Nephron (organoid): ENCODE measurements around the gene PHTF2.
"Not testable (repeated sequence)": the region's sequence is repeated elsewhere in the genome, so short reads cannot be mapped to it uniquely, and the experiment has no call there.

Experiments
- H3K27ac Mint-ChIP-seq, 3 experiments: 2 replicates each; pipeline ENCODE4 v1.8.0; 2020; ENCODE audit warnings: mixed read lengths in 3 of 3, mild to moderate bottlenecking in 2 of 3, moderate library complexity in 1 of 3
- H3K27me3 Mint-ChIP-seq: 2 replicates; pipeline ENCODE4 v1.8.0; 2021; ENCODE audit warnings: low read depth, mild to moderate bottlenecking, moderate library complexity, mixed read lengths
- H3K36me3 Mint-ChIP-seq: 2 replicates; pipeline ENCODE4 v1.8.0; 2020; ENCODE audit warnings: low read depth, mixed read lengths
- H3K4me1 Mint-ChIP-seq: 2 replicates; pipeline ENCODE4 v1.8.0; 2020; ENCODE audit warnings: mixed read lengths
- H3K4me3 Mint-ChIP-seq, 3 experiments: 2 replicates each; pipeline ENCODE4 v1.8.0; 2020; ENCODE audit warnings: mild to moderate bottlenecking in 3 of 3, mixed read lengths in 3 of 3, moderate library complexity in 2 of 3
- H3K9me3 Mint-ChIP-seq: 2 replicates; pipeline ENCODE4 v1.8.0; 2020; ENCODE audit warnings: mixed read lengths
- CTCF ChIP-seq, 3 experiments: fragments of 200-600 bp; sonication (generic); IDR thresholded peaks; one replicate each; pipeline ENCODE4 v1.5.0; 2021; ENCODE audit warnings: antibody characterized with exemption in 3 of 3; ENCODE audit not compliant: unreplicated experiment in 3 of 3

PHTF2 gene

GRCh38 chr7:77831953-77832352 is 33.4 kb downstream of the PHTF2 start:
- no peak overlapping the region for H3K27ac Mint-ChIP-seq
- H3K36me3 Mint-ChIP-seq, result peaks cover 4% of the 10 kb centered on the region

GRCh38 chr7:77833136-77833535 is 34.6 kb downstream of the PHTF2 start:
- H3K27me3 Mint-ChIP-seq, result no peaks in the 10 kb centered on the region
- no peaks in the 10 kb centered on the region for H3K4me1 Mint-ChIP-seq
- no peak overlapping the region for H3K27ac Mint-ChIP-seq
- no peak overlapping the region for H3K4me3 Mint-ChIP-seq
- H3K36me3 Mint-ChIP-seq, result peaks cover 4% of the 10 kb centered on the region
- H3K9me3 Mint-ChIP-seq, result no peaks in the 10 kb centered on the region
- no peak for TF ChIP-seq CTCF (IDR thresholded peaks at IDR 0.05; ENCODE audit: unreplicated experiment in 3 of 3)

More at GRCh38 chr7:77831953-77832352, 33.4 kb downstream of the PHTF2 start:
- Mint-ChIP-seq H3K4me3 (no peak overlapping the region), H3K9me3 (no peaks in the 10 kb centered on the region), H3K27me3 (no peaks in the 10 kb centered on the region), H3K4me1 (no peaks in the 10 kb centered on the region)
- TF ChIP-seq CTCF (IDR thresholded peaks at IDR 0.05; ENCODE audit: unreplicated experiment in 3 of 3), result no peak

GRCh38 chr7:77836425-77836824 is 37.9 kb downstream of the PHTF2 start:
- not testable (repeated sequence) for H3K27me3 Mint-ChIP-seq, H3K9me3 Mint-ChIP-seq, H3K36me3 Mint-ChIP-seq, H3K4me1 Mint-ChIP-seq, H3K27ac Mint-ChIP-seq, H3K4me3 Mint-ChIP-seq

GRCh38 chr7:77837275-77837674 is 38.7 kb downstream of the PHTF2 start:
- peaks cover 4% of the 10 kb centered on the region for H3K36me3 Mint-ChIP-seq
- TF ChIP-seq CTCF (IDR thresholded peaks at IDR 0.05; ENCODE audit: unreplicated experiment in 3 of 3), result no peak
- no peaks in the 10 kb centered on the region for H3K4me1 Mint-ChIP-seq
- H3K27ac Mint-ChIP-seq, result no peak overlapping the region
- H3K27me3 Mint-ChIP-seq, result no peaks in the 10 kb centered on the region
- H3K4me3 Mint-ChIP-seq, result no peak overlapping the region
- H3K9me3 Mint-ChIP-seq, result no peaks in the 10 kb centered on the region

GRCh38 chr7:77837966-77838365 is 39.4 kb downstream of the PHTF2 start:
- Mint-ChIP-seq H3K27me3 (no peaks in the 10 kb centered on the region), H3K4me1 (no peaks in the 10 kb centered on the region), H3K36me3 (peaks cover 4% of the 10 kb centered on the region), H3K27ac (no peak overlapping the region), H3K9me3 (no peaks in the 10 kb centered on the region), H3K4me3 (no peak overlapping the region)
- no peak for TF ChIP-seq CTCF (IDR thresholded peaks at IDR 0.05; ENCODE audit: unreplicated experiment in 3 of 3)

GRCh38 chr7:77838929-77839491 is 40.4 kb downstream of the PHTF2 start:
- H3K36me3 Mint-ChIP-seq, result peaks cover 4% of the 10 kb centered on the region

More at GRCh38 chr7:77838929-77839491, 40.4 kb downstream of the PHTF2 start:
- peaks cover 2% of the 10 kb centered on the region for H3K27me3 Mint-ChIP-seq
- no peak overlapping the region for H3K4me3 Mint-ChIP-seq
- H3K27ac Mint-ChIP-seq, result no peak overlapping the region
- TF ChIP-seq CTCF (IDR thresholded peaks at IDR 0.05; ENCODE audit: unreplicated experiment in 3 of 3), result no peak
- H3K4me1 Mint-ChIP-seq, result no peaks in the 10 kb centered on the region
- no peaks in the 10 kb centered on the region for H3K9me3 Mint-ChIP-seq
